Ishikawa (cell line): ENCODE data around the gene RXRG.

Source experiments
- CEBPB ChIP-seq: IDR thresholded peaks from 2 replicates; pipeline ENCODE4 v1.6.1; 2012
- CREB1 ChIP-seq: IDR thresholded peaks from 2 replicates; pipeline ENCODE4 v1.6.1; 2012; ENCODE audit warnings: low read depth
- EGR1 ChIP-seq: IDR thresholded peaks from 2 replicates; pipeline ENCODE4 v1.6.1; 2012
- EP300 ChIP-seq: IDR thresholded peaks from 2 replicates; pipeline ENCODE4 v1.6.1; 2012; ENCODE audit warnings: borderline replicate concordance
- FOXM1 ChIP-seq: IDR thresholded peaks from 2 replicates; pipeline ENCODE4 v1.6.1; 2012; ENCODE audit warnings: low read depth, borderline replicate concordance
- MAX ChIP-seq: IDR thresholded peaks from 2 replicates; pipeline ENCODE4 v1.6.1; 2012
- NFIC ChIP-seq: IDR thresholded peaks from 2 replicates; pipeline ENCODE4 v1.6.1; 2012
- RAD21 ChIP-seq: IDR thresholded peaks from 2 replicates; pipeline ENCODE4 v1.6.1; 2012; ENCODE audit warnings: low read depth
- REST ChIP-seq: IDR thresholded peaks from 2 replicates; pipeline ENCODE4 v1.6.1; 2012; ENCODE audit warnings: low read depth, mild to moderate bottlenecking
- TAF1 ChIP-seq: IDR thresholded peaks from 2 replicates; pipeline ENCODE4 v1.6.1; 2012; ENCODE audit warnings: low read depth, mild to moderate bottlenecking
- TCF12 ChIP-seq: IDR thresholded peaks from 2 replicates; pipeline ENCODE4 v1.6.1; 2012; ENCODE audit warnings: low read depth
- TEAD4 ChIP-seq: IDR thresholded peaks from 2 replicates; pipeline ENCODE4 v1.6.1; 2012
- USF1 ChIP-seq: IDR thresholded peaks from 2 replicates; pipeline ENCODE4 v1.6.1; 2012
- YY1 ChIP-seq: IDR thresholded peaks from 2 replicates; pipeline ENCODE4 v1.6.1; 2012; ENCODE audit warnings: low read depth
- ZBTB7A ChIP-seq: IDR thresholded peaks from 2 replicates; pipeline ENCODE4 v1.6.1; 2012; ENCODE audit warnings: low read depth

RXRG gene

DNA sequence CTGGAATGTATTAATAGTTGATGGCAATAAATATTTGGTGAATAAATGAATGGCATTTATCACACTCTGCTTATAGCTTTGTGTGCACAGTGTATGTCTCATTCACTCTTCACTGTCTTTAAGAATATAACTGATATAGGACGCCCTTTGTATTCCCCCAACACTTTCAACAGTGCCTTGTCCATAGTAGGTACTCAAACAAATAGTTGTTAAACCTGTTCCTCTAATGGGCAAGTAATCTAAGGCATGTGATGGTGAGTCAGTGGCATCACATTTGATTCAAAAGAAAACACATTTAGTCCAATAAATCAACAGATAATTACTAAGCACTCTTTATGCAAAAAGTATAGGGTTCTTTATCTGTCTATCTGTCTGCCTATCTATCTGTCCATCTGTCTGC, 11.2 kb upstream of the RXRG start:
- TF ChIP-seq CREB1: no peak
- TF ChIP-seq FOXM1: no peak
- no peak for TF ChIP-seq CEBPB
- TF ChIP-seq EP300: no peak
- TF ChIP-seq YY1: no peak
- TF ChIP-seq NFIC: no peak
- TF ChIP-seq USF1: no peak
- TF ChIP-seq TEAD4: no peak
- TF ChIP-seq REST: no peak
- no peak for TF ChIP-seq TCF12
- no peak for TF ChIP-seq TAF1
- no peak for TF ChIP-seq EGR1
- no peak for TF ChIP-seq ZBTB7A
- TF ChIP-seq RAD21: no peak
- TF ChIP-seq MAX: no peak

- TF ChIP-seq RAD21 (no peak), EP300 (no peak), FOXM1 (no peak), MAX (no peak), CEBPB (no peak), USF1 (no peak), TCF12 (no peak), NFIC (no peak), TEAD4 (no peak), EGR1 (no peak), ZBTB7A (no peak)
Measured at GRCh38 chr1:165455111-165455510, 10.2 kb upstream of the RXRG start.

DNA sequence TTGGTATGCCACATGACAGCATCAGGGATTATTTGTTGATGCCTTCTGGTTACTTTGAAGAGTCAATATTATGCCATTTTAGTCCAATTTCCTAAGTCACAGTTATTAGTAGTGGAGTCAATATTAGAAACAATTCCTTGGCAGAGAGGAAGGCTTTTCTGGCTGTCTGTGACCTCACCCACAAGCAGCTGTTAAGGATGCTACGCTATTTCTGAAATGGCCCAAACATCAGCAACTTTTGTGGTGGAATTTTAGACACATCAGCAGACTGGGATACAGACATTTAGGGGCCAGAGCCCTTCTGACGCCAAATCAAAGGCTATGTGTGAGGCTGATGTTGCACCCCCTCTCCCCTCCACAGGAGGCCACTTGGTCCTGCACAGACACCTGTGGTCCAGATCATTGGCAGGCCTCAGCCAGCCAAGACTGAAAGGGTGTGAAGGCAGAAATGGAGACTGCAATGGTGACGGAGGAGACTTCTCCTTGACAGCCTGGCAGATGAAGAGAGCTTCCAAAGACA, 9.2 kb upstream of the RXRG start:
- no peak for TF ChIP-seq MAX
- TF ChIP-seq FOXM1: no peak
- TF ChIP-seq TEAD4: no peak
- TF ChIP-seq TAF1: no peak
- TF ChIP-seq YY1: no peak

- TF ChIP-seq EP300 (no peak), MAX (no peak), TEAD4 (no peak), TCF12 (no peak), FOXM1 (no peak)
Measured at GRCh38 chr1:165452336-165453130, 7.6 kb upstream of the RXRG start.

GRCh38 chr1:165451691-165452090, 6.8 kb upstream of the RXRG start:
- TF ChIP-seq USF1: no peak
- TF ChIP-seq REST: no peak
- no peak for TF ChIP-seq TAF1
- TF ChIP-seq TEAD4: no peak
- no peak for TF ChIP-seq FOXM1
- TF ChIP-seq CEBPB: no peak
- TF ChIP-seq EP300: no peak
- no peak for TF ChIP-seq CREB1
- no peak for TF ChIP-seq NFIC
- TF ChIP-seq MAX: no peak
- TF ChIP-seq ZBTB7A: no peak
- TF ChIP-seq EGR1: no peak
- no peak for TF ChIP-seq TCF12
- TF ChIP-seq YY1: no peak
- TF ChIP-seq RAD21: no peak
